ENCODE data around the gene SLC6A11. TPM values are rescaled to one million over a fixed set of nuclear protein-coding genes. Genes with fewer than 3 reads are reported as not detected.

The SLC6A11 gene
- total RNA-seq, 2 experiments from 2014 or later = not detected

Other genes with a start within 250 kb of the SLC6A11 start
- not detected in 2 replicates for gene SLC6A1, start 176.5 kb downstream of the SLC6A11 start, total RNA-seq (2014; rRNA removed; shearing (Covaris generic))
- not detected in 2 replicates for gene SLC6A1, start 176.5 kb downstream of the SLC6A11 start, total RNA-seq (2022)

Measured in OCI-LY7 (cell line).